AG09319 (cell line): ENCODE measurements around the gene CCDC170.

Experiments used
- DNase-seq: peaks from one replicate; pipeline ENCODE4 v3.0.0-alpha.2; 2010; ENCODE audit warnings: low read depth; ENCODE audit errors: extremely low read depth
- CTCF ChIP-seq: IDR thresholded peaks from 2 replicates; pipeline ENCODE4 v1.5.1; 2011; ENCODE audit warnings: low read depth, mild to moderate bottlenecking, inconsistent platforms, low read length, moderate library complexity

CCDC170 gene

DNA sequence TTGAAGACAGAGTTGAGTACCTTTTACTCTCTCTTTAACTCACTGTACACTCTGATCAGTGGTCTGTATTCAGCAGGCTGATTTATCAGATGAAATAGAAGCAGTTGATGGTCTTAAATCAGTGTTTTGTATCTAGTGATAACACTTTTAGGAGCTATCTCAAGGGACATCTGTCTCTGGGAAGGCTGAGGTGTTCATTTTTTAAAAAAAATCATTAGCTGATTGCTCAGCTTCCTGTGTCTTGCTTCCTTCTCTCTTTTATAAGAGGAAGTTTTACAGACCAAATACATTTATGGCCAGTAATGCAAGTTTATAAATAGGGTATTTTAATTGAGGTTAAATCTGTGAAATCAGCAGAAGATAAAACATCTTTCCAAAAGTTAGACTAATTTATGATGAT lies 12.0 kb upstream of the CCDC170 start:
- no peak for TF ChIP-seq CTCF
- DNase-seq = no peak

DNA sequence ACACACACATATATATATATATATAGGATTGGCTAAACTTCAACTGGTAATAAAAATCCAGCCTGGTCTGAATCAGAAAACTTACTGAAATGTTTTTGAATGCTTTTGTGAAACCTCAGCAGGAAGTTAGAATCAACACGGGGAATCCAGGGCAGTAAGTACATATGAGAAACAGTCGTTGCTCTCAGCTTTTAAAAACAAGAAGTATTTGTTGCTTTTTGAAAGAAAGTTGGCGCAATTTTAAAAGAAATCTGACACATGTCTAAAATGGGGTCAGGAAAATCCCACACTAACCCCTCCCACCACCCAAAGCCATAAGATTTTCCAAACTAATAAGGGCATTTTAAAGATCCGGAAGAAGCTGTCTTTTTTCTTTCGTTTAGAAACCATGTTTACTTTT lies 11.5 kb upstream of the CCDC170 start:
- DNase-seq = no peak

DNA sequence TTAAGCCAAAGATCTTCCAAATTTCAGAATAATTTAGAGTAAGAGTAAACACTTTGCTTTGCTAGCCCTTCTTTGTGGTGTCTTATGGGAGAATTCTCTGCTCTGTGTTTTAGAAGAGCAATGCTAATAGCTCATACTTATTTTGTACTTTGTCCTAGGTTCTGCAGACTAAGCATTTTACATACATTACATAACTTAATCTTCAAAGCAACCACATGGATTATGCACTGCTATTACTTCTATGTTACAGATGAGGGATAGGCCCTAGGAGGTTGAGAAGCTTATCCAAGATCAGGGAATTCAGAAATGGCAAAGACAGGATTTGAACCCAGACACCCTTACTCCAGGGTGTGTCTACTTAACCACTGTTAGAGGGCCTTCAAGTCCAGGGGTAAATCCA lies 9.8 kb upstream of the CCDC170 start:
- TF ChIP-seq CTCF = no peak
- no peak for DNase-seq

More for the DNA sequence above, 11.5 kb upstream of the CCDC170 start:
- TF ChIP-seq CTCF = no peak

GRCh38 chr6:151488226-151488625 lies 5.6 kb upstream of the CCDC170 start:
- DNase-seq = no peak
- TF ChIP-seq CTCF = no peak

DNA sequence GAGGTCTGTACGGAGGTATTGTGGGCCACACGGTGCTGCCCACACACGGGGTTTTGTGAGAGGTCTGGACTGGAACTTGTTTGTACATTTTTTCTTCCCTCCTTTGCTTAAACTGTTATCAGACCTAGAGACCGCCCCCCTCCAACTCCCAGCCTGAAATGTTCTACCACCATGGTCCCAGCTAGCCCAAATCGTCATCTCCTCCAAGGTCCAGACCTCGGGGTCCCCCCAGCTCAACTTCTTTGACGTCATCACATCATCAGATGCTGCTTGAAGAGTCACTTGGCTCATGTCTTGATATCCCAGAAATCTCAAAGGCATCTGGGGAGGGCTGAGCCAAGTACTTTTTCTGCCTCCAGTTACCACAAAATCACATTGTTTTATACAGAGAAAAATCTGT lies 2.8 kb upstream of the CCDC170 start:
- TF ChIP-seq CTCF = no peak
- DNase-seq = no peak

GRCh38 chr6:151493161-151493803 lies 535 bp upstream of the CCDC170 start:
- TF ChIP-seq CTCF = no peak
- DNase-seq = no peak

- DNase-seq = no peak
Observed at GRCh38 chr6:151494235-151494935, 568 bp downstream of the CCDC170 start.

More at GRCh38 chr6:151494235-151494935, 568 bp downstream of the CCDC170 start:
- TF ChIP-seq CTCF = no peak
